A673 (cell line): Measurements from ENCODE around the gene IFITM5. TPM values are rescaled to one million over a fixed set of nuclear protein-coding genes. Genes with fewer than 3 reads are reported as not detected.
A peak's percentile ranks its signal among the peaks of the same experiment; 100 is the strongest.
"Not testable (repeated sequence)": the region's sequence is repeated elsewhere in the genome, so short reads cannot be mapped to it uniquely, and the experiment has no call there.

ENCODE experiments used
- BruUV-seq: library from RNA; stranded (reverse); fragments of 400-500 nt; replicated peaks from 2 replicates; lab custom pipeline; 2021; lab: Mats Ljungman, UMichigan
- CTCF ChIA-PET: fragments of 300-600 bp; sonication (Branson Sonifier 250); formaldehyde crosslinking; loops from one replicate; lab custom pipeline; 2022; ENCODE audit warnings: antibody characterized with exemption; lab: Charles Lee
- POLR2A ChIA-PET: fragments of 300-600 bp; sonication (Branson Sonifier 250); formaldehyde crosslinking; loops from one replicate; lab custom pipeline; 2022; ENCODE audit warnings: antibody characterized with exemption; ENCODE audit not compliant: low non-redundant PET; lab: Charles Lee
- DNase-seq: peaks from one replicate; pipeline ENCODE4 v3.0.0-alpha.2; 2015; ENCODE audit warnings: low spot score
- H3K27ac ChIP-seq: fragments of 200-600 bp; sonication (generic); 2 replicates; pipeline ENCODE4 v1.5.1; 2016; ENCODE audit warnings: mixed run types, low read depth, mild to moderate bottlenecking, mixed read lengths, antibody characterized with exemption, low read length; ENCODE audit not compliant: poor library complexity, severe bottlenecking
- H3K27me3 ChIP-seq: fragments of 200-600 bp; sonication (generic); replicated peaks from 2 replicates; pipeline ENCODE4 v1.6.1; 2017; ENCODE audit warnings: mixed run types, low read depth, mild to moderate bottlenecking, mixed read lengths, antibody characterized with exemption, low read length; ENCODE audit not compliant: insufficient read depth, poor library complexity
- H3K36me3 ChIP-seq: fragments of 200-600 bp; sonication (generic); 2 replicates; pipeline ENCODE4 v1.6.1; 2016; ENCODE audit warnings: mixed run types, mild to moderate bottlenecking, mixed read lengths, antibody characterized with exemption, low read length; ENCODE audit not compliant: insufficient read depth, poor library complexity, severe bottlenecking
- H3K4me1 ChIP-seq: fragments of 200-600 bp; sonication (generic); 2 replicates; pipeline ENCODE4 v1.6.1; 2017; ENCODE audit warnings: mixed run types, mild to moderate bottlenecking, mixed read lengths, antibody characterized with exemption, low read length; ENCODE audit not compliant: insufficient read depth, poor library complexity, severe bottlenecking
- H3K4me3 ChIP-seq: fragments of 200-600 bp; sonication (generic); 2 replicates; pipeline ENCODE4 v1.5.1; 2016; ENCODE audit warnings: low read depth, mixed run types, mild to moderate bottlenecking, mixed read lengths, low read length; ENCODE audit not compliant: poor library complexity, severe bottlenecking
- H3K9me3 ChIP-seq: fragments of 200-600 bp; sonication (generic); 2 replicates; pipeline ENCODE4 v1.6.1; 2016; ENCODE audit warnings: mixed run types, low read depth, mild to moderate bottlenecking, mixed read lengths, antibody characterized with exemption, low read length; ENCODE audit not compliant: poor library complexity, severe bottlenecking
- EZH2 ChIP-seq: fragments of 200-600 bp; sonication (generic); IDR thresholded peaks from 2 replicates; pipeline ENCODE4 v1.6.1; 2017; ENCODE audit warnings: borderline replicate concordance, low read depth, mild to moderate bottlenecking, mixed read lengths, antibody characterized with exemption, low read length; ENCODE audit not compliant: poor library complexity, severe bottlenecking
- intact Hi-C: fragments of 100-400 bp; cut with micrococcal nuclease; formaldehyde crosslinking; loops from one replicate; pipeline ENCODE4 v1.10.0; 2022; ENCODE audit not compliant: unreplicated experiment
- total RNA-seq: library from RNA; stranded (reverse); gene quantifications from 2 replicates; pipeline ENCODE4 v1.2.3, GENCODE V29; 2021
- TF ChIP-seq, protein P1 (sequence below): fragments of 300-800, 200-600 bp; sonication (generic); conservative IDR thresholded peaks from 2 replicates; pipeline ENCODE4 v1.5.1; 2017; ENCODE audit warnings: low read depth, mild to moderate bottlenecking, antibody characterized with exemption, low read length, moderate library complexity, mixed read lengths

Gene IFITM5
- total RNA-seq, 1 experiment from 2014 or later: not detected

DNA sequence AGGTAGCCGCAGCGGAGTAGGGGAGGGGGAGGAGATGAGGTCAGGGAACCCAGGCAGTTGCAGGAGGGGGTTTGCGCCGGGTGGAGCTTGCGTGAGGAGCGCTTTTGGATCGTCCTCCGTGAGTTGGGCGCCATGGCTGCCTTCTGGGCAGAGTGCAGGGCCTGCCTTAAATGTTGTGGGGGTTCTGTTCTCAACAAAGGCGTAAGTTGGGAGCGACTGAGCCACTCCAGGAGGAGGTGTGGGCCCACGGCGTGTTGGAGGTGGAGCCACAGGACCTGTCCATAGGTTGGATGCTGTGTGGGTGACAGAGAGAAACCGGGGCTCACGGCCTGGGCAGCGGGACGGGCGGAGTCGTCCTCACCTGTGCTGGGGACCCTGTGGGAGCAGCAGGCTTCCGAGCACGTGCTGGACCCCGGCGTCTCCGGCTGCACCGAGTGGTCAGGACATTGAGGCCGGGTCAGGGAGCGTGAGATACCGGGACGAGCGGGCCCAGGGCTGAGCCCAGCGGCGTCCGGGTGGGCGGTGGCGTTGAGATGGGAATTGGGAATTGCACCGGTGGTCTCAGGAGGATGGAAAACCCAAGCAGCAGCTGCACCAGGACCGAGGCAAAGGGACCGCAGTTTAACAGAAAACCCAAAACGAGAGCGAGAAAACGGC, 11.4 kb downstream of the IFITM5 start:
- CTCF ChIA-PET: no interaction called here
- TF ChIP-seq EZH2: no peak
- TF ChIP-seq, protein P1, sequence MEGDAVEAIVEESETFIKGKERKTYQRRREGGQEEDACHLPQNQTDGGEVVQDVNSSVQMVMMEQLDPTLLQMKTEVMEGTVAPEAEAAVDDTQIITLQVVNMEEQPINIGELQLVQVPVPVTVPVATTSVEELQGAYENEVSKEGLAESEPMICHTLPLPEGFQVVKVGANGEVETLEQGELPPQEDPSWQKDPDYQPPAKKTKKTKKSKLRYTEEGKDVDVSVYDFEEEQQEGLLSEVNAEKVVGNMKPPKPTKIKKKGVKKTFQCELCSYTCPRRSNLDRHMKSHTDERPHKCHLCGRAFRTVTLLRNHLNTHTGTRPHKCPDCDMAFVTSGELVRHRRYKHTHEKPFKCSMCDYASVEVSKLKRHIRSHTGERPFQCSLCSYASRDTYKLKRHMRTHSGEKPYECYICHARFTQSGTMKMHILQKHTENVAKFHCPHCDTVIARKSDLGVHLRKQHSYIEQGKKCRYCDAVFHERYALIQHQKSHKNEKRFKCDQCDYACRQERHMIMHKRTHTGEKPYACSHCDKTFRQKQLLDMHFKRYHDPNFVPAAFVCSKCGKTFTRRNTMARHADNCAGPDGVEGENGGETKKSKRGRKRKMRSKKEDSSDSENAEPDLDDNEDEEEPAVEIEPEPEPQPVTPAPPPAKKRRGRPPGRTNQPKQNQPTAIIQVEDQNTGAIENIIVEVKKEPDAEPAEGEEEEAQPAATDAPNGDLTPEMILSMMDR: no peak
- Histone ChIP-seq H3K4me3 (peak overlapping the region; percentile 58), H3K36me3 (no peaks in the 10 kb centered on the region), H3K27ac (no peak overlapping the region), H3K9me3 (no peaks in the 10 kb centered on the region), H3K4me1 (peaks cover 6% of the 10 kb centered on the region), H3K27me3 (no peaks in the 10 kb centered on the region)
- POLR2A ChIA-PET: no interaction called here
- no peak for DNase-seq
- BruUV-seq: no TSS peak
- intact Hi-C loops: no loop called here

DNA sequence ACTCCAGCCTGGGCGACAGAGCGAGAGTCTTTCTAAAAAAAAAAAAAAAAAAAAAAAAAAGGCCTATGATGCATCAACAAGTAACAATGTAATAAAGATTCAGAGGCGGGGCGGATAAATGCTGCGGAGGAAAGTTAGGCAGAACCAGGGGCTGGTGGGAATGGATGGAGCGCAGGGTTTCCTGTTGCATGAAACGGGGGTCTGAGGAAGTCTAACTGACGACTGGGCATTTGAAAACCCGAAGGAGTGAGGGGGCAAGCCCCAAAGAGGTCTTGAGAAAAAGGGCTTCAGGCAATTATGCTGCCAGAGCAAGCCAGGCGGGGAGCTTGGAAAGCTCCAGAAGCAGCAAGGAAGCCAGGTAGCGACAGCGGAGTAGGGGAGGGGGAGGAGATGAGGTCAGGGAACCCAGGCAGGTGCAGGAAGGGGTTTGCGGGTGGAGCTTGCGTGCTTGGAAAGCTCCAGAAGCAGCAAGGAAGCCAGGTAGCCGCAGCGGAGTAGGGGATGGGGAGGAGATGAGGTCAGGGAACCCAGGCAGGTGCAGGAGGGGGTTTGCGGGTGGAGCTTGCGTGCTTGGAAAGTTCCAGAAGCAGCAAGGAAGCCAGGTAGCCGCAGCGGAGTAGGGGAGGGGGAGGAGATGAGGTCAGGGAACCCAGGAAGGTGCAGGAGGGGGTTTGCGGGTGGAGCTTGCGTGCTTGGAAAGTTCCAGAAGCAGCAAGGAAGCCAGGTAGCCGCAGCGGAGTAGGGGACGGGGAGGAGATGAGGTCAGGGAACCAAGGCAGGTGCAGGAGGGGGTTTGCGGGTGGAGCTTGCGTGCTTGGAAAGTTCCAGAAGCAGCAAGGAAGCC, 12.1 kb downstream of the IFITM5 start:
- DNase-seq, H3K27ac ChIP-seq, H3K27me3 ChIP-seq, POLR2A ChIA-PET, H3K4me1 ChIP-seq, BruUV-seq, H3K36me3 ChIP-seq, CTCF ChIA-PET, H3K9me3 ChIP-seq, intact Hi-C loops, H3K4me3 ChIP-seq: not testable (repeated sequence)

DNA sequence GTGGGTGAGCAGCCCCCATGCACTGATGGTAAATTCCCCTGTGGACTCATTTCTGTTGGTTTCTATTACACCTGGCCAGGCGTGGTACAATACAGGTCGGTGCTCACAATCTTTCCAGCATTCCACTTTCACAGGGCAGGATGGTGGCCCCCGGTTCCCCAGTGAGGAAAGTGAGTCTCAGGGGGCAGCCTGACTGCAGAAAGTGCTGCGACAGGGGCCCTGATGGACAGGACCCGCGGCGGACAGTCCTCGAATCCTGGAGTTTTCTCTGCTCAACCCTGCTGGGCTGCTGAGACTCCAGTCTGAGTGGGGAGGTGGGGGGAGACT, 13.5 kb downstream of the IFITM5 start:
- H3K27ac ChIP-seq: no peak overlapping the region
- no peak for TF ChIP-seq EZH2
- DNase-seq: no peak
- peaks cover 6% of the 10 kb centered on the region for H3K4me1 ChIP-seq
- H3K4me3 ChIP-seq: no peak overlapping the region
- ChIA-PET CTCF (no interaction called here), POLR2A (no interaction called here)
- no peaks in the 10 kb centered on the region for H3K36me3 ChIP-seq
- no TSS peak for BruUV-seq
- peaks cover 19% of the 10 kb centered on the region for H3K27me3 ChIP-seq
- intact Hi-C loops: no loop called here
- H3K9me3 ChIP-seq: no peaks in the 10 kb centered on the region

DNA sequence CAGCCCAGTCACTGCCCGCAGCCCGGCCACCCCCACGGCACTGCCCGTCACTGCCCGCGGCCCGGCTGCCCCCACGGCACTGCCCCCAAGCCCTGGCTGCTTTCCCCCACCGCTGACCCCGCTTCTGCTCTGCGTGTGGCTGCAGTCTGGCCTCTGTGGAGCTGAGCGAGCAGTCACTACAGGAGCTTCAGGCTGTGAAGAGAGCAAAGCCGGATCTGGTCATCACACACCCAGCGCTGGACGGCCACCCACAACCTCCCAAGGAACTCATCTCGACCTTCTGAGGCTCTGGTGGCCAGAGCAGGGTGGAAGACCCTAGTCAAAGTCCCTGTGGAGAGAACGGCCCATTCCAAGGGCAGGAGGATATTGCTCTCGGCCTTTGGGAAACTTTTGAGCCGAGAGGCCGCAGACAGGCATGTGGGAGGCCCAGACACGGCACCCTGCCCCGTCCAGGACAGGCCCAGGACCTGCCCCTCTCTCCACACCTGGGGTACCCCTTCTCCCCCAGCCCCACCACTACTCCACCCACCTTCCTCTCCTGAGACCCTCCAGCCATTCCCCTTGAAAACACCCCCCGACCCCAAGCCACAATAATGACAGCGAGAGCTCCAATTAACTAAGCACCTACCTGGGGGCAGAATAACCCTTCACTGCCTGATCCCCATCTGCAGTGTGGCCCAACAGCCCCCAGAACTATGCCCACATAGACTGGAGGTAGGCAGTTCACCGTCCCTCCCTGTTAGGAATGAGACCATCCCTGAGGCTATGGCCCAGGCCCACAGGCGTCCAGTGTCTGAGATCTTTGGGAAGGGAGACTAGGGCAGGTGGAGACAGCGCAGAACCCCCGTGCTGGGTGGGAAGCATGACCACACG, 14.1 kb downstream of the IFITM5 start:
- intact Hi-C loops: no loop called here
- Histone ChIP-seq H3K9me3 (no peaks in the 10 kb centered on the region), H3K4me3 (no peak overlapping the region), H3K36me3 (no peaks in the 10 kb centered on the region), H3K27ac (no peak overlapping the region), H3K27me3 (peaks cover 25% of the 10 kb centered on the region), H3K4me1 (peaks cover 6% of the 10 kb centered on the region)
- CTCF ChIA-PET: no interaction called here
- POLR2A ChIA-PET: no interaction called here
- no peak for DNase-seq
- TF ChIP-seq, protein P1: no peak
- no peak for TF ChIP-seq EZH2
- BruUV-seq: no TSS peak
